Measurements from ENCODE around the gene DAPK3.
"Not testable (repeated sequence)": the region's sequence is repeated elsewhere in the genome, so short reads cannot be mapped to it uniquely, and the experiment has no call there.

The DAPK3 gene

DNA sequence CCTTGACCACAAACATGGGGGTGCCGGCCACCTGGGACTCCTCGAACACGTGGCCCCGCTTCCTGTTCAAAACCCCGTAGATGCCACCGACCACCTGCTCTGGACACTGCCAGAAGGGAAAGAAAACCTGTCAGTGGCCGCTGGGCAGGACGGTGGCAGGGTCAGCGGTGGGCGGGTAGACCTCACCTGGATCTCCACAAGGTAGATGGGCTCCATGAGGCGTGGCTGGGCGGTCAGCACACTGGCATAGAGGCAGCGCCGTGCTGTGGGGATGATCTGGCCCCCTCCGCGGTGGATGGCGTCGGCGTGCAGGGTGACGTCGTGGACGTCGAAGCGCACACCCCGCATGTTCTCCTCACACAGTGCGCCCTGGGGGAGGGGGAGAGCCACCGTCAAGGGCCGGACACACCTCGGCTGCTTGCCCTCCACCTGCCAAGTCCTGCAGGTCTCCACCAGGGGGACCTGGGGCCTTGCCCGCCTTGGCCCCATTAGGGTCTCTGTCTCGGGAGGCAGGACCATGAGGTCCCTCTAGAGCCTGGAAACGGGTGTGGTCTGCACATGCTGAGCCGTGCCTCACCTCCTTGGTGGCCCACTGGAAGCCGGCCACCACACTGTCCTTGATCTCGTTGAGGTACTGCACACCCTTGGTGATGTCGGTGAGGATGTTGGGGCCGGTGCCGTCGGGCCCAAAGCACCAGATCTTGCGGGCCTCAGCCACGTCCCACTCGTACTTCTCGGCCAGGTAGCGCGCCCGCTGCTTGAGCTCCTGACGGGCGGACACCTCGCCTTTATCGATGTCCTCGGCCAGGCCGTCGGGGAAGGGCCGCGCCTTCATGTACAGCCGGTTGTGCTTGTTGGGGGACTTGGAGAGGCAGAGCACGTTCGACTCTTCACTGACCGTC is 6.6 kb upstream of the DAPK3 start:
- DNase-seq, result no peak

DNA sequence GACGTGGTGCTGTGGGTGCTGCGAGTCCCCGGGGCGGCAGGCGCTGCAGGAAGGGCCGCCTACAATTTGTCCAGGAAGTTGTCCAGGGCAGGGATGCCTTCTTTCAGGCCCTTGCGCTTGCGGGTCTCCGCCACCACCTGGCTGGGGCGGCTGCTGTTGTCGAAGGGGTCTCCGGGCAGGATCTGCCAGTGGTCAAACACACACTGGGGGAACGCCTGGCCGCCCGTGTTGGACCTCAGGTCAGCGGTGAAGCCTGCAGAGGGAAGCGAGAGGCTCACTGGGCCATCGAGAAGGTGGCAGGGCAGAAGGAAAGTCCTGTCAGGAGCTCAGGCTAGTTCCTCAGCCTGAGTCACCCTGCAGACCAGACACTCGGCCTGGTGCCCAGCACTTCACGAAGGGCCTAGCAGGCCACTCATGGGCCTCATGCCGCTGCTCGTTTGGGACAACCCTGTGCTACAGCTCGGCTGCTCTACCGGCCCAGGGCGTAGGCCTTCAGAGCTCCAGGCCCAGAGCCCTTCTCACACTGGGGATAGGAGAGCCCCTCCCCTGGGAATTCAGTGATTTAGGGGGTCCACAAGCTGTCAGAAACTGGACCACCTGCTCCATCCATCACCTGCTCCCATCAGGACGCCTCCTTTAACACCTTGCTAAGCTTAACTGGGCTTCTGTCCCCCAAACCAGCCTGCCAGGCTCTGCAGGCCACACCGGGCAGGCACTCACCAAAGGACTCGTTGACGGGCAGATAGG is 5.8 kb upstream of the DAPK3 start:
- DNase-seq, result no peak

DNA sequence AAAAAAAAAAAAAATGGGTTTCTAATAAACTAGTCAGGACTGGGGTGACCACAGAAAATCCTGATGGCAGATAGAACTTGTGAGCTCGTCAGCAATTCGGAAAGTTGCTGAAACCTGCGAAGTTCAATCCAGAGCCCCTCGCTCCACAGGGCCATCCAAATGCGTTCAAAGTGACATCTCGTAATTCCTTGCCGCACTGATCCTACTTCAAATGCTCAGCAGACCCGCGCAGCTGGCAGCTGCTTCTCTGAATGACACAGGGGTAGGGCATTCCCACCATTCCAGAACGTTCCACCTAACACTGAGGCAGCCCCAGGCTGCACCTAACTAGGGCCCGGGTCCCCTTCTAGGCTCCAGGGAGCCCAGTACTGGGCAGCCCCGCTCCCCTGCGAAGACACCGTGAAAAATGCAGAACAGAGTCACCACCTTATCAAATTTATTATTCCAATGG is 4.8 kb upstream of the DAPK3 start:
- no peak for DNase-seq

- DNase-seq, result no peak
Observed at GRCh38 chr19:3975144-3975543, 4.2 kb upstream of the DAPK3 start.

DNA sequence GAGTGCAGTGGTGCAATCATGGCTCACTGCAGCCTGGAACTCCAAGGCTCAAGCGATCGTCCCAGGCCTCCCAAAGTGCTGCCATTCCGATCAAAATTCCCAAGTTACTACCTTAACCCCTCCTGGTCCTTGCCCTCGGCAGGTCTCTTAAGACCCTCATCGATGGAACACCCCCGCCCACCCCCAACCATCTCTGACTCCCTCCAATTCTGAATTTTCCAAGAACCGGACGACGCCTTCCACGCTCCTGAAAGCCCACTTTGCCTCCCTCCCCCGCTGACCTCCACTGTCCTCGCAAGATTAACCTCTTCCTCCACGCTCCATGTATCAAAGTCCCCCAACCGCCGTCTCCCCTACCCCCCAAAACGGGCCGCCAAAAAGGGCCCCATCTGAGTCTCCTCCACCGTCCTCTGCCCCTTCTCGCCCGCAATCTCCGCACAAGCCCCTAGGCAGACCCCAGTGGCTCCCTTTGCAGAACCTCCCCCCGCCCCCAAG is 539 bp downstream of the DAPK3 start:
- no peak for DNase-seq

DNA sequence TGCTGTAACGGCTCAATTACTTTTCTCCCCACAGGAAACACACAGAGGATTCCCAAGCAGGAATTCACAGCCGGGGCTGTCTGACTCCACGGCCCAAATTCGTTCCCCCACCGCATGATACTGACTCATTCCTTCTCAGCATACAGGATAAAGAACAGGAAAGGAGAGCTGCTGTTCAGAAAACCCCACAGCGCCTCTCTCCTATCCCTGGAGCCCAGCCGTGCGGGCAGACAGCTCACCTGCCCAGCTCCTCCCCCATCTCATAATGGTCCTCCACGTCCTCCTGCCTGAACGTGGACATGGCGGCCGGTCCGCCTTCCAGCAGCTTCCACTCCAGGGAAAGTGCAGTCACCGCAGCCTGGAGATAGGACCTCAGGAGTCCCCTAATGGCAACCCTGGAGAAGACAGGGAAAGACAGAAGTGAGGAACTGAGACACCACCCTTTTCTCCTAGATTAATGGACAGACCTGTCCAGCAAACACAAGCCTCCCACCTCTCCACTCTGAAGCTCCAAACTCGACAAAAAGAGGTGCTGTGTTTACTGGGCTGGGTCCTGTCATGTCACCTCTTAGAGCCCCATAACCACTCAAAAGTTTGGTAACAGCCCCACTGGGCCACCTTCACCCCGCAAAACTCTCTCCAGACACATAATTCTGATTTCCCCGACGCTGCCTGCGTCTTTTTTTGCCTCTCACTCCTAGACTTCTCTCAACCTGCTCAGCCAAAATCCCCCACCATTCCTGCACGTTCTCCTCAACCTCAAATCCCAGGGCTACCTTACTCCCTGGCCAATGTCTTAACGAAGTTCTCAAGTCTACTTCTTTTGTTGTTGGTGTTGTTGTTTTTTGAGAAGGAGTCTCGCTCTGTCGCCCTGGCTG is 1.2 kb downstream of the DAPK3 start:
- DNase-seq, result no peak

- DNase-seq, result no peak
Observed at GRCh38 chr19:3968556-3969434, 2.1 kb downstream of the DAPK3 start.

- DNase-seq, result not testable (repeated sequence)
Observed at GRCh38 chr19:3967983-3968382, 2.9 kb downstream of the DAPK3 start.

- DNase-seq, result no peak
Observed at GRCh38 chr19:3966051-3967017, 4.6 kb downstream of the DAPK3 start.

- no peak for DNase-seq
Observed at GRCh38 chr19:3964256-3965194, 6.4 kb downstream of the DAPK3 start.

DNA sequence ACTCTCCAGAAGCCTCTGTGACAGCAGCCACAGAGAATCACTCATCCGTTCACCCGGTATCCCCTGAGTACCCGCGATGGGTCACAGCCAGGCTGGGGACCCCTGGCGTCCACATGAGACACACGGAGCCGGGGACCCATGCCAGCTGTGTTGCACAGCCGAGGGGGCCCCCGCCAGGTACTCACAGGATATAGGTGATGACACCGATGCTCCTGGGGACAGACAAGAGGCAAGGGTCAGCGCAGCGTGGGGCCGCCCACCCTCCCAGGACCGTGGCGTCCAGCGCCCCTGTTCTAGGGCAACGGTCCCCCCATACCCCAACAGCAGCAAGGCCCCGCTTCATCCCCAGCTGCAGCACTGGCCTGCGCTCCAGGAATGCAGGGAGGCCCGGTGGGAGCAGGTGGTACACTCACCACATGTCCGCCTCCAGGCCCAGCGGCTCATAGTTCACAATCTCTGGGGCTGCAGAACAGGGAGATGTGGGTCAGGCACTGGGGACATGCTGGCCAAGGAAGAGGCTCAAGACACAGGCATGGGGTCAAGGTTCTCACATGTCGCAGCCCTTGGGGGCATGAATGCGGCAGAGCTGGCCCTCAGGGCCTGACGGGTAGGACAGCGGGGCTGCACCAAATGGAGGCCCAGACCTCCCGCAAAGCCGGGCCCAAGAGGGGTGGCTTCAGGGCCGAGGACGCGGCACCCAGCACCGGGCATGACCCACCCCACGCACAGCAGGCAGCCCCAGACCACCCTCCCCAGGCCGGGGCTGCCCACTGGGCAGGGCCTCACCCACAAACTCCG is 7.2 kb downstream of the DAPK3 start:
- no peak for DNase-seq

GRCh38 chr19:3961007-3961406 is 9.9 kb downstream of the DAPK3 start:
- DNase-seq, result no peak

DNA sequence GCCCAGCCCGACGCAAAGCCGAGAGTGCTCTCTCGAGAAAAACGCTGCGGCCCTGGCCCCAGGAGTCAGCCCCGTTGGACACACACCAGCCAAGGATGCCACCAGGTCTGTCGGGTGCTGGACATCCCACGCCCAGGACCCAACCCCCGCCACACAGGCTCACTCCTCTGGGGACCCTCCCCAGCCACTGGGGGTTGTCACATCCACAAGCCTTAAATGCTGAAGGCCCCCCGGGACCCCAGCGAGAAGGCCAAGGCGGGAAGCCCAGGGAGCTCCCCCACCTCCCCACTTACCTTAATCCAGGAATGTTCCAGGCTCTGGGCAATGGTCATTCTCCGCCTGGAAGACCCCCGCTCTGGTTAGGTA is 11.2 kb downstream of the DAPK3 start:
- DNase-seq, result no peak

DNA sequence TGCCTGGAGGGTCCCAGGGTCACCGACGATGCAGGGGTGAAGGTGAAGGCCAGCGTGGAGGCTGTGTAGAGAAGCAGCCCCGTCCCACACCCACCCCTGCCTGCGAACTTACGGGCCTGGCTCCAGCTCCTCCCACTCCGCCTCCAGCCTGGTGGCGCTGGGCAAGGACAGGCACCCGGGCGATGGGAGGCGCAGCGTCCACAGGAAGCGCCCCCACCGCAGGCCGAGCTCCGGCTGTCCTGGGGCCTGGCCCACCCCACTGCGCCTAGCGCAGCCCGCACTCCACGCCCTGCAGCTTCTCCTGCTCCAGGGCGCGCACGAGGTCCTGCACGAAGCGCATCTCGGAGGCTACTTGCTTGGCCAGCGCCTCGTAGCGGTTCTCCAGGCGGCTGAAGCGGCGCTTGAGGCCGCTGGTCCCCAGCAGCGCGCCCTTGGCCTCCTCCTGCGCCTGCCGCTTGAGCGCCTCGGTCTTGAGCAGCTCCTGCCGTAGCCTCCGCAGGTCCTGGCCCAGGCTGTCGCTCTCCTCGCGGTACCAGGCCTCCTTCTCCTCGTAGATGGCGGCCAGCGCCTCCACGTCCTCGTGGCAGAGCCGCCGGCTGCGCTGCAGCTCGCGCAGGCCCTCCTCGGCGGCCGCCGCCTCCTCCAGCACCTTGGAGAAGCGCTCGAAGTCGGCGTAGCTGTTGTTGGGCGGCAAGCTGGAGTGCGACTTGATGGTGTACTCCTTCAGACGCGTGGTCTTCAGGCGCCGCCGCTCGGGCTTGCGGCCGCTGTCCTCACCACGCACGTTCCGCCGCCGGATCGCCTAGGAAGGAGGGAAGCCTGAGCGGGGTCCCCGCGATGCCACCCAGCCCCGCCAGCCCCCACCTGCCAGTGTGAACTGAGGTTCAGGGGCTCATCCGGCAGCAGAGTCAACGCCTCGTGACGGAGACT is 11.8 kb downstream of the DAPK3 start:
- DNase-seq, result no peak

DNA sequence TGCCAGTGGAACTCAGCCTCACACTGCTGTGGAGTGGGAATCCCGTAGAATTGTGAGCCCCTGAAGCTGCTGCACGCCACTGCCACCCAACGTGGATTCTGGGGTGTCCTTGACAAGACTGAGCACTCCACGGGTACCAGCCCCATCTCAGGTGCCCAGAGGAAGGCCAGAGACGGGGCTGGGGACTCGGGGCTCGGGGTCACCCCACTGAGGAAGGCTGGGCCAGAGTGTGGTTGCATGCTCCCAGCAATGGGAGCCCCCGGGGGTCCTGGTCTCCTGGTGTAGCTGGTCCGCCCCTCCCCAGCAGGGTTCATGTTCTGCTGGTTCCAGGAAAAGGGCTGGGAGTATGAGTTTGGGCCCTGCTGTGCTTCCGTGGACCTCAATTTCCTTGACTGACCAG is 15.2 kb downstream of the DAPK3 start:
- no peak for DNase-seq

DNA sequence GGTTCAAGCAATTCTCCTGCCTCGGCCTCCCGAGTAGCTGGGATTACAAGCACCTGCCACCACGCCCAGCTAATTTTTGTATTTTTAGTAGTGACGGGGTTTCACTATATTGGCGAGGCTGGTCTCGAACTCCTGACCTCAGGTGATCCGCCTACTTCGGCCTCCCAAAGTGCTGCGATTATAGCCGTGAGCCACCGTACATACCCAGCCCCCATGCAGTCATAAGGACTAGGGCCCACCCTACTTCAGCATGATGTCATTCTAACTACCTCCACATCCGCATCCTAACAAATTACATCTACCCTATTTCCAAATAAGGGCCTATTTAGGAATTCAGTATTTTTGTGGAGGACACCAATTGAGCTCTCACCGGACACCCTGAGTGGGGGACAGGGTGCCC is 15.6 kb downstream of the DAPK3 start:
- DNase-seq, result not testable (repeated sequence)

DNA sequence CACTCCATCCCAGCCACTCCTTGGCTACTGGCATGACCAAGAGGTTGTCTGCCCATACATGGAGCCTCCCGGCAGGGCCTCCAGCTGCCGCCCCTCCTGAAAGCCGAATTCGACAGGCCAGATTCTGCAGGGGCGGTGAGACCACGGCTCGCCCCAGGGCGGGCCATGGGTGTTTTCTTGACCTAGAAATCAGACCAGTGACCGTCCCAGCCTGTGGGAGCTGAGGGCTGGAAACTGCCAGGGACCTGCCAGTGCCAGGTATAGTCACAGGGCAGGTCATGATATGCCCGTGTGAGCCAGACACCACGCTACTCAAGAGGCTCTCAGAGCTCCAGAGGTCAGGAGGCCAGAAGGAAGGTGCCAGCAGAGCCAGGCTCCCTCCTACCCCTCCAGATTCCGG is 16.8 kb downstream of the DAPK3 start:
- DNase-seq, result no peak

All from effector CD4-positive, alpha-beta T cell (primary cell).